Measurements from ENCODE around the gene CBFA2T2.

Gene CBFA2T2

GRCh38 chr20:33685328-33686099 lies 195.6 kb downstream of the CBFA2T2 start:
- H3K4me1 ChIP-seq (ENCODE audit: control insufficient read depth, insufficient read depth, low read length, poor library complexity, severe bottlenecking), result peaks cover 17% of the 10 kb centered on the region
- no peaks in the 10 kb centered on the region for H3K27me3 ChIP-seq (replicated peaks; ENCODE audit: control insufficient read depth, insufficient read depth, low read length, poor library complexity, severe bottlenecking)
- H3K36me3 ChIP-seq (ENCODE audit: control insufficient read depth, insufficient read depth, low read length), result no peaks in the 10 kb centered on the region
- no peaks in the 10 kb centered on the region for H3K9me3 ChIP-seq (ENCODE audit: control insufficient read depth, low read length)
- peak; percentile 19 to 35 (median 20) for DNase-seq
- peak overlapping the region; percentile 44 for H3K27ac ChIP-seq (ENCODE audit: insufficient read depth, low read length, poor library complexity, severe bottlenecking)
- H3K4me3 ChIP-seq (ENCODE audit: insufficient read depth, low read depth, low read length, poor library complexity, severe bottlenecking), result peak overlapping the region; percentile 44

GRCh38 chr20:33686100-33686983 lies 196.4 kb downstream of the CBFA2T2 start, which contains the start of gene E2F1:
Gene E2F1 (minus strand): TSS chr20:33686385. CDS start chr20:33686264, 121 bp downstream.
- Histone ChIP-seq H3K27me3 (replicated peaks; ENCODE audit: control insufficient read depth, insufficient read depth, low read length, poor library complexity, severe bottlenecking) (no peaks in the 10 kb centered on the region), H3K9me3 (ENCODE audit: control insufficient read depth, low read length) (no peaks in the 10 kb centered on the region), H3K4me3 (ENCODE audit: insufficient read depth, low read depth, low read length, poor library complexity, severe bottlenecking) (peak within 1 kb of the TSS; percentile 44), H3K36me3 (ENCODE audit: control insufficient read depth, insufficient read depth, low read length) (no peaks in the 10 kb centered on the region), H3K4me1 (ENCODE audit: control insufficient read depth, insufficient read depth, low read length, poor library complexity, severe bottlenecking) (peaks cover 17% of the 10 kb centered on the region), H3K27ac (ENCODE audit: insufficient read depth, low read length, poor library complexity, severe bottlenecking) (peak within 1 kb of the TSS; percentile 44)
- peak; percentile 89 to 93 (median 90) for DNase-seq

- Histone ChIP-seq H3K9me3 (ENCODE audit: control insufficient read depth, low read length) (no peaks in the 10 kb centered on the region), H3K4me3 (ENCODE audit: insufficient read depth, low read depth, low read length, poor library complexity, severe bottlenecking) (peak overlapping the region; percentile 0), H3K4me1 (ENCODE audit: control insufficient read depth, insufficient read depth, low read length, poor library complexity, severe bottlenecking) (peaks cover 17% of the 10 kb centered on the region), H3K36me3 (ENCODE audit: control insufficient read depth, insufficient read depth, low read length) (no peaks in the 10 kb centered on the region), H3K27ac (ENCODE audit: insufficient read depth, low read length, poor library complexity, severe bottlenecking) (peak overlapping the region; percentile 27), H3K27me3 (replicated peaks; ENCODE audit: control insufficient read depth, insufficient read depth, low read length, poor library complexity, severe bottlenecking) (no peaks in the 10 kb centered on the region)
- no peak for DNase-seq
Observed at GRCh38 chr20:33686984-33687366, 197.1 kb downstream of the CBFA2T2 start.

- DNase-seq, result no peak
- Histone ChIP-seq H3K27ac (ENCODE audit: insufficient read depth, low read length, poor library complexity, severe bottlenecking) (no peak overlapping the region), H3K4me1 (ENCODE audit: control insufficient read depth, insufficient read depth, low read length, poor library complexity, severe bottlenecking) (peaks cover 17% of the 10 kb centered on the region), H3K36me3 (ENCODE audit: control insufficient read depth, insufficient read depth, low read length) (no peaks in the 10 kb centered on the region), H3K27me3 (replicated peaks; ENCODE audit: control insufficient read depth, insufficient read depth, low read length, poor library complexity, severe bottlenecking) (no peaks in the 10 kb centered on the region), H3K9me3 (ENCODE audit: control insufficient read depth, low read length) (no peaks in the 10 kb centered on the region), H3K4me3 (ENCODE audit: insufficient read depth, low read depth, low read length, poor library complexity, severe bottlenecking) (no peak overlapping the region)
Observed at GRCh38 chr20:33687370-33687915, 197.5 kb downstream of the CBFA2T2 start.

- no peaks in the 10 kb centered on the region for H3K9me3 ChIP-seq (ENCODE audit: control insufficient read depth, low read length)
Observed at GRCh38 chr20:33687993-33688937, 198.4 kb downstream of the CBFA2T2 start.

GRCh38 chr20:33688938-33689424 lies 199.1 kb downstream of the CBFA2T2 start:
- DNase-seq, result no peak

More at GRCh38 chr20:33687993-33688937, 198.4 kb downstream of the CBFA2T2 start:
- no peaks in the 10 kb centered on the region for H3K27me3 ChIP-seq (replicated peaks; ENCODE audit: control insufficient read depth, insufficient read depth, low read length, poor library complexity, severe bottlenecking)
- no peak overlapping the region for H3K4me3 ChIP-seq (ENCODE audit: insufficient read depth, low read depth, low read length, poor library complexity, severe bottlenecking)
- no peaks in the 10 kb centered on the region for H3K36me3 ChIP-seq (ENCODE audit: control insufficient read depth, insufficient read depth, low read length)
- peak overlapping the region; percentile 4 for H3K27ac ChIP-seq (ENCODE audit: insufficient read depth, low read length, poor library complexity, severe bottlenecking)
- no peak for DNase-seq
- peaks cover 17% of the 10 kb centered on the region for H3K4me1 ChIP-seq (ENCODE audit: control insufficient read depth, insufficient read depth, low read length, poor library complexity, severe bottlenecking)

GRCh38 chr20:33689493-33689892 lies 199.6 kb downstream of the CBFA2T2 start:
- Histone ChIP-seq H3K27me3 (replicated peaks; ENCODE audit: control insufficient read depth, insufficient read depth, low read length, poor library complexity, severe bottlenecking) (no peaks in the 10 kb centered on the region), H3K4me3 (ENCODE audit: insufficient read depth, low read depth, low read length, poor library complexity, severe bottlenecking) (no peak overlapping the region), H3K27ac (ENCODE audit: insufficient read depth, low read length, poor library complexity, severe bottlenecking) (peak overlapping the region; percentile 22), H3K9me3 (ENCODE audit: control insufficient read depth, low read length) (no peaks in the 10 kb centered on the region), H3K36me3 (ENCODE audit: control insufficient read depth, insufficient read depth, low read length) (no peaks in the 10 kb centered on the region), H3K4me1 (ENCODE audit: control insufficient read depth, insufficient read depth, low read length, poor library complexity, severe bottlenecking) (peaks cover 14% of the 10 kb centered on the region)
- no peak for DNase-seq

More at GRCh38 chr20:33688938-33689424, 199.1 kb downstream of the CBFA2T2 start:
- Histone ChIP-seq H3K27ac (ENCODE audit: insufficient read depth, low read length, poor library complexity, severe bottlenecking) (peak overlapping the region; percentile 22), H3K4me3 (ENCODE audit: insufficient read depth, low read depth, low read length, poor library complexity, severe bottlenecking) (no peak overlapping the region), H3K4me1 (ENCODE audit: control insufficient read depth, insufficient read depth, low read length, poor library complexity, severe bottlenecking) (peaks cover 17% of the 10 kb centered on the region), H3K9me3 (ENCODE audit: control insufficient read depth, low read length) (no peaks in the 10 kb centered on the region), H3K36me3 (ENCODE audit: control insufficient read depth, insufficient read depth, low read length) (no peaks in the 10 kb centered on the region), H3K27me3 (replicated peaks; ENCODE audit: control insufficient read depth, insufficient read depth, low read length, poor library complexity, severe bottlenecking) (no peaks in the 10 kb centered on the region)

- DNase-seq, result peak in 2 of 3 donors; percentile 18 to 53
- no peaks in the 10 kb centered on the region for H3K27me3 ChIP-seq (replicated peaks; ENCODE audit: control insufficient read depth, insufficient read depth, low read length, poor library complexity, severe bottlenecking)
- H3K4me1 ChIP-seq (ENCODE audit: control insufficient read depth, insufficient read depth, low read length, poor library complexity, severe bottlenecking), result peaks cover 12% of the 10 kb centered on the region
- H3K27ac ChIP-seq (ENCODE audit: insufficient read depth, low read length, poor library complexity, severe bottlenecking), result no peak overlapping the region
- no peaks in the 10 kb centered on the region for H3K9me3 ChIP-seq (ENCODE audit: control insufficient read depth, low read length)
- no peaks in the 10 kb centered on the region for H3K36me3 ChIP-seq (ENCODE audit: control insufficient read depth, insufficient read depth, low read length)
- H3K4me3 ChIP-seq (ENCODE audit: insufficient read depth, low read depth, low read length, poor library complexity, severe bottlenecking), result no peak overlapping the region
Observed at GRCh38 chr20:33689973-33690372, 200.1 kb downstream of the CBFA2T2 start.

GRCh38 chr20:33693289-33693688 lies 203.4 kb downstream of the CBFA2T2 start:
- H3K36me3 ChIP-seq (ENCODE audit: control insufficient read depth, insufficient read depth, low read length), result no peaks in the 10 kb centered on the region
- H3K4me3 ChIP-seq (ENCODE audit: insufficient read depth, low read depth, low read length, poor library complexity, severe bottlenecking), result no peak overlapping the region
- DNase-seq, result no peak
- H3K4me1 ChIP-seq (ENCODE audit: control insufficient read depth, insufficient read depth, low read length, poor library complexity, severe bottlenecking), result no peaks in the 10 kb centered on the region
- no peak overlapping the region for H3K27ac ChIP-seq (ENCODE audit: insufficient read depth, low read length, poor library complexity, severe bottlenecking)
- H3K27me3 ChIP-seq (replicated peaks; ENCODE audit: control insufficient read depth, insufficient read depth, low read length, poor library complexity, severe bottlenecking), result no peaks in the 10 kb centered on the region
- no peaks in the 10 kb centered on the region for H3K9me3 ChIP-seq (ENCODE audit: control insufficient read depth, low read length)

Measured in effector memory CD4-positive, alpha-beta T cell (primary cell).